ENCODE measurements around the gene SEMA3F. TPM values are rescaled to one million over a fixed set of nuclear protein-coding genes. Genes with fewer than 3 reads are reported as not detected.
A peak's percentile ranks its signal among the peaks of the same experiment; 100 is the strongest.

The SEMA3F gene
- total and polyA plus RNA-seq, 2 experiments from 2014 or later = 2.3 to 67.6 TPM

- peak overlapping the region; percentile 89 for H3K4me3 Mint-ChIP-seq
- peak overlapping the region; percentile 36; the same call in 1 of the 2 replicates for H3K27ac Mint-ChIP-seq
- no peak overlapping the region for H3K27ac ChIP-seq (ENCODE audit: low read depth)
- H3F3A ChIP-seq (replicated peaks; ENCODE audit: low read depth) = peaks cover 9% of the 10 kb centered on the region; the same call in 1 of the 2 replicates
- no peak for TF ChIP-seq ETS1 (IDR thresholded peaks at IDR 0.05)
- TF ChIP-seq ZNF114 (CRISPR knock-in tag; IDR thresholded peaks at IDR 0.05) = no peak
- TF ChIP-seq POLR2AphosphoS5 (IDR thresholded peaks at IDR 0.05; ENCODE audit: low read depth) = no peak
- TF ChIP-seq JUNB (IDR thresholded peaks at IDR 0.05; ENCODE audit: unreplicated experiment) = no peak
- no peak for TF ChIP-seq EZH2phosphoT487 (IDR thresholded peaks at IDR 0.05; ENCODE audit: unreplicated experiment)
- no peak for TF ChIP-seq CREB1 (CRISPR knock-in tag; IDR thresholded peaks at IDR 0.05; ENCODE audit: low read depth)
- no peak for TF ChIP-seq CTCF (conservative IDR thresholded peaks at IDR 0.05; ENCODE audit: low read depth in 2 of 2)
- no peak for TF ChIP-seq NANOG (IDR thresholded peaks at IDR 0.05; ENCODE audit: borderline replicate concordance)
- no peak for TF ChIP-seq STAT1 (IDR thresholded peaks at IDR 0.05; ENCODE audit: unreplicated experiment)
- no peak for TF ChIP-seq ZNF331 (CRISPR knock-in tag; IDR thresholded peaks at IDR 0.05; ENCODE audit: low read depth)
- peaks cover 32% of the 10 kb centered on the region for H3K79me2 ChIP-seq (replicated peaks; ENCODE audit: insufficient read depth)
- peak overlapping the region; percentile 99 for H3K4me2 ChIP-seq
- H3K4me1 Mint-ChIP-seq = peaks cover 51% of the 10 kb centered on the region
- H3K4me3 ChIP-seq = peak overlapping the region; percentile 91
- peaks cover 26% of the 10 kb centered on the region for H3K27me3 Mint-ChIP-seq (ENCODE audit: insufficient read depth, low read depth, poor library complexity)
- H3K36me3 Mint-ChIP-seq (ENCODE audit: low read depth) = peaks cover 29% of the 10 kb centered on the region; the same call in 2 of the 3 replicates
- H2AFZ ChIP-seq = no peak overlapping the region
- H3K9me2 ChIP-seq (ENCODE audit: insufficient read depth) = no peaks in the 10 kb centered on the region; the same call in 1 of the 2 replicates
- H3K9me3 Mint-ChIP-seq = no peaks in the 10 kb centered on the region
- H3K27me3 ChIP-seq (ENCODE audit: insufficient read depth) = peaks cover 20% of the 10 kb centered on the region
- H3K4me1 ChIP-seq (ENCODE audit: insufficient read depth) = peaks cover 32% of the 10 kb centered on the region
- DNase-seq (ENCODE audit: low spot score) = no peak
- peaks cover 7% of the 10 kb centered on the region; the same call in 1 of the 2 replicates for H3K36me3 ChIP-seq (ENCODE audit: insufficient read depth)
- H4K20me1 ChIP-seq (replicated peaks; ENCODE audit: insufficient read depth) = peaks cover 7% of the 10 kb centered on the region; the same call in 1 of the 2 replicates
- ATAC-seq = no peak
Observed at GRCh38 chr3:50157827-50158529, 2.9 kb downstream of the SEMA3F start.

- ATAC-seq = no peak
- H3K4me3 Mint-ChIP-seq = peak overlapping the region; percentile 37; the same call in 1 of the 3 replicates
- H3K79me2 ChIP-seq (replicated peaks; ENCODE audit: insufficient read depth) = peaks cover 32% of the 10 kb centered on the region
Observed at GRCh38 chr3:50158530-50159146, 3.5 kb downstream of the SEMA3F start.

More at GRCh38 chr3:50158530-50159146, 3.5 kb downstream of the SEMA3F start:
- DNase-seq (ENCODE audit: low spot score) = no peak
- Mint-ChIP-seq H3K27ac (no peak overlapping the region), H3K27me3 (ENCODE audit: insufficient read depth, low read depth, poor library complexity) (peaks cover 20% of the 10 kb centered on the region), H3K4me1 (peaks cover 46% of the 10 kb centered on the region), H3K9me3 (no peaks in the 10 kb centered on the region), H3K36me3 (ENCODE audit: low read depth) (peaks cover 32% of the 10 kb centered on the region; the same call in 2 of the 3 replicates)
- Histone ChIP-seq H2AFZ (no peak overlapping the region), H3K4me1 (ENCODE audit: insufficient read depth) (peaks cover 32% of the 10 kb centered on the region), H3F3A (replicated peaks; ENCODE audit: low read depth) (peaks cover 6% of the 10 kb centered on the region; the same call in 1 of the 2 replicates), H3K9me2 (ENCODE audit: insufficient read depth) (no peaks in the 10 kb centered on the region), H3K27ac (ENCODE audit: low read depth) (peak overlapping the region; percentile 39; the same call in 1 of the 2 replicates), H3K36me3 (ENCODE audit: insufficient read depth) (peaks cover 12% of the 10 kb centered on the region; the same call in 1 of the 2 replicates), H3K4me2 (peak overlapping the region; percentile 99), H3K4me3 (no peak overlapping the region), H4K20me1 (replicated peaks; ENCODE audit: insufficient read depth) (peaks cover 7% of the 10 kb centered on the region; the same call in 1 of the 2 replicates), H3K27me3 (ENCODE audit: insufficient read depth) (peaks cover 13% of the 10 kb centered on the region)
- TF ChIP-seq EZH2 (IDR thresholded peaks at IDR 0.05; ENCODE audit: low read depth, unreplicated experiment) (no peak), POLR2AphosphoS5 (IDR thresholded peaks at IDR 0.05; ENCODE audit: low read depth) (no peak; the same call in 1 of the 2 replicates), ETS1 (IDR thresholded peaks at IDR 0.05) (no peak), EZH2phosphoT487 (IDR thresholded peaks at IDR 0.05; ENCODE audit: unreplicated experiment) (no peak), ZNF331 (CRISPR knock-in tag; IDR thresholded peaks at IDR 0.05; ENCODE audit: low read depth) (no peak), CREB1 (CRISPR knock-in tag; IDR thresholded peaks at IDR 0.05; ENCODE audit: low read depth) (no peak)

Measured in GM23338 (cell line).